K562 (cell line): Measurements from ENCODE around the gene TMEM135. TPM values are rescaled to one million over a fixed set of nuclear protein-coding genes. Genes with fewer than 3 reads are reported as not detected.

ENCODE experiments used
- AFF1 ChIP-seq, 2 experiments: fragments of 450-650 bp; IDR thresholded peaks; 2 replicates each; pipeline ENCODE4 v1.6.1; 2018; ENCODE audit warnings: mild to moderate bottlenecking in 2 of 2, low read depth in 1 of 2; ENCODE audit not compliant: partially characterized antibody in 2 of 2
- ARID1B ChIP-seq: fragments of 450-650 bp; IDR thresholded peaks from 2 replicates; pipeline ENCODE4 v1.6.1; 2016; ENCODE audit warnings: antibody characterized with exemption, mild to moderate bottlenecking, inconsistent platforms
- BRD9 ChIP-seq: fragments of 450-650 bp; IDR thresholded peaks from 2 replicates; pipeline ENCODE4 v1.6.1; 2018; ENCODE audit warnings: low read depth; ENCODE audit not compliant: partially characterized antibody
- C11orf30 ChIP-seq: fragments of 450-650 bp; IDR thresholded peaks from 2 replicates; pipeline ENCODE4 v1.6.1; 2016; ENCODE audit warnings: low read depth, mild to moderate bottlenecking
- DPF2 ChIP-seq: fragments of 450-650 bp; IDR thresholded peaks from 2 replicates; pipeline ENCODE4 v1.6.1; 2016
- ELK1 ChIP-seq: sonication (generic); formaldehyde crosslinking; IDR thresholded peaks from 2 replicates; pipeline ENCODE4 v1.8.1; 2022; ENCODE audit warnings: missing genetic modification reagents
- HDAC1 ChIP-seq, 2 experiments: fragments of 450-650 bp; IDR thresholded peaks; 2 replicates each; pipeline ENCODE4 v1.6.1; 2016 to 2017; ENCODE audit warnings: inconsistent platforms in 1 of 2, mild to moderate bottlenecking in 1 of 2, moderate library complexity in 1 of 2
- MAFG ChIP-seq: fragments of 450-650 bp; conservative IDR thresholded peaks from 2 replicates; pipeline ENCODE4 v1.6.1; 2016; ENCODE audit warnings: missing genetic modification characterization, missing compliant biosample characterization
- MEF2D ChIP-seq: conservative IDR thresholded peaks from 2 replicates; pipeline ENCODE4 v1.6.1; 2016; ENCODE audit warnings: low read depth, missing genetic modification characterization, missing compliant biosample characterization
- NBN ChIP-seq: fragments of 450-650 bp; IDR thresholded peaks from 2 replicates; pipeline ENCODE4 v1.6.1; 2016; ENCODE audit warnings: low read depth, mild to moderate bottlenecking
- NKRF ChIP-seq: fragments of 450-650 bp; IDR thresholded peaks from 2 replicates; pipeline ENCODE4 v1.6.1; 2016; ENCODE audit warnings: borderline replicate concordance
- SMARCA5 ChIP-seq: fragments of 450-650 bp; IDR thresholded peaks from 2 replicates; pipeline ENCODE4 v1.6.1; 2016
- SMARCC2 ChIP-seq: fragments of 450-650 bp; IDR thresholded peaks from 2 replicates; pipeline ENCODE4 v1.6.1; 2017; ENCODE audit warnings: antibody characterized with exemption, moderate library complexity, mild to moderate bottlenecking, low read depth
- SOX6 ChIP-seq: fragments of 450-650 bp; IDR thresholded peaks from 2 replicates; pipeline ENCODE4 v1.6.1; 2014; ENCODE audit warnings: mild to moderate bottlenecking
- TSHZ1 ChIP-seq: fragments of 250-450 bp; sonication (Bioruptor Pico); IDR thresholded peaks from 2 replicates; pipeline ENCODE4 v1.4.0; 2020; ENCODE audit warnings: mild to moderate bottlenecking, moderate library complexity
- ZEB2 ChIP-seq: fragments of 450-650 bp; IDR thresholded peaks from 2 replicates; pipeline ENCODE4 v1.6.1; 2016
- ZNF445 ChIP-seq: fragments of 250-450 bp; sonication (Bioruptor Pico); IDR thresholded peaks from 2 replicates; pipeline ENCODE4 v1.4.0; 2020; ENCODE audit warnings: low read depth, mild to moderate bottlenecking, moderate library complexity
- polyA plus RNA-seq, 8 experiments: library from polyadenylated mRNA; depleted of rRNA in 4 of 8; stranded (reverse) in 5 of 8; unstranded in 3 of 8; fragments of >200 nt; fragmentation: Nextera tagmentation in 2 of 8; fragmentation: Illumina TruSeq in 1 of 8; extraction: Ambion mirVana in 2 of 8; extraction: Trizol in 1 of 8; gene quantifications; 2 replicates each; pipeline versions ENCODE4 v1.2.1 to v1.2.3, GENCODE V29; 2011 to 2014; ENCODE audit warnings: inconsistent platforms in 1 of 8, missing spikeins in 1 of 8
- total RNA-seq, 7 experiments: library from RNA; depleted of rRNA in 6 of 7; stranded (reverse); fragments of >200 nt in 6 of 7; fragmentation: Illumina TruSeq in 2 of 7; extraction: Trizol in 2 of 7; gene quantifications; 2 replicates each; pipeline versions ENCODE4 v1.2.1 to v1.2.3, GENCODE V29; 2011 to 2021; ENCODE audit warnings: low replicate concordance in 1 of 7
- TF ChIP-seq, protein P1 (sequence below), 2 experiments: fragments of 450-650 bp in 1 of 2; sonication (generic) in 1 of 2; formaldehyde crosslinking in 1 of 2; IDR thresholded peaks in 1 of 2; conservative IDR thresholded peaks in 1 of 2; 2 replicates each; pipeline versions ENCODE4 v1.6.1 to v1.8.1; 2016 to 2023; ENCODE audit warnings: mild to moderate bottlenecking in 2 of 2, moderate library complexity in 2 of 2, inconsistent platforms in 1 of 2, missing genetic modification reagents in 1 of 2

Gene TMEM135
- total and polyA plus RNA-seq, 9 of the 15 experiments (the other 6 are each of a cell fraction or from before 2014, with no cell fraction given) = 17.3 to 53.6 (median 24.9) TPM

- TF ChIP-seq MEF2D = 0 out of 2 replicates have a peak, but pooled peaks have one; percentile 32
- TF ChIP-seq, protein P1, sequence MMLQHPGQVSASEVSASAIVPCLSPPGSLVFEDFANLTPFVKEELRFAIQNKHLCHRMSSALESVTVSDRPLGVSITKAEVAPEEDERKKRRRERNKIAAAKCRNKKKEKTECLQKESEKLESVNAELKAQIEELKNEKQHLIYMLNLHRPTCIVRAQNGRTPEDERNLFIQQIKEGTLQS (IDR thresholded peaks at IDR 0.05) = no peak
- TF ChIP-seq, protein P1 (CRISPR knock-in tag; conservative IDR thresholded peaks at IDR 0.05) = no peak
- no peak for TF ChIP-seq ZEB2
- TF ChIP-seq C11orf30 = peak; percentile 83
- TF ChIP-seq NBN = peak; percentile 24; the same call in 1 of the 2 replicates
- 0 out of 2 replicates have a peak, but pooled peaks have one; percentile 31 for TF ChIP-seq SOX6
- TF ChIP-seq NKRF = no peak
- no peak for TF ChIP-seq BRD9
- peak; percentile 38; the same call in 1 of the 2 replicates for TF ChIP-seq ARID1B
- no peak for TF ChIP-seq SMARCC2
- TF ChIP-seq HDAC1 (IDR thresholded peaks at IDR 0.05) = 0 out of 4 replicates have a peak, but pooled peaks of 1 of the 2 experiments have one; percentile 10
- TF ChIP-seq AFF1 (IDR thresholded peaks at IDR 0.05; ENCODE audit: low read depth in 1 of 2, partially characterized antibody in 2 of 2) = no peak
- no peak for TF ChIP-seq ZNF445 (CRISPR knock-in tag)
- peak; percentile 60 for TF ChIP-seq DPF2
- no peak for TF ChIP-seq SMARCA5
- TF ChIP-seq ELK1 (CRISPR knock-in tag) = no peak
- TF ChIP-seq MAFG (tag) = peak; percentile 68
- TF ChIP-seq TSHZ1 (CRISPR knock-in tag) = no peak
Observed at GRCh38 chr11:87033561-87033960, 4.2 kb upstream of the TMEM135 start (continued).
